K562 (cell line): ENCODE measurements around the gene SIRPB2. TPM values are rescaled to one million over a fixed set of nuclear protein-coding genes. Genes with fewer than 3 reads are reported as not detected.

Source experiments
- ATF7 ChIP-seq: fragments of 450-650 bp; IDR thresholded peaks from 2 replicates; pipeline ENCODE4 v1.7.1; 2014; ENCODE audit warnings: mild to moderate bottlenecking, moderate library complexity
- FOSL1 ChIP-seq: fragments of 200-800 bp; sonication (Bioruptor generic); conservative IDR thresholded peaks from 2 replicates; pipeline ENCODE4 v1.6.1; 2016; ENCODE audit warnings: missing genetic modification characterization, missing compliant biosample characterization
- MYC ChIP-seq, 2 experiments: fragments of 250-450 bp in 1 of 2; sonication (Bioruptor Pico) in 1 of 2; IDR thresholded peaks; 2 replicates each; pipeline versions ENCODE4 v1.5.1 to v1.6.1; 2012 to 2021; ENCODE audit warnings: low read depth in 2 of 2, borderline replicate concordance in 1 of 2, improper control_type of control experiment in 1 of 2, low read length in 1 of 2, mild to moderate bottlenecking in 1 of 2, moderate library complexity in 1 of 2
- NCOR1 ChIP-seq: fragments of 450-650 bp; IDR thresholded peaks from 2 replicates; pipeline ENCODE4 v1.6.1; 2016; ENCODE audit warnings: mild to moderate bottlenecking, moderate library complexity
- POLR2G ChIP-seq: fragments of 200-400 bp; formaldehyde crosslinking; IDR thresholded peaks from 2 replicates; pipeline ENCODE4 v1.6.1; 2017; ENCODE audit warnings: low read depth, mild to moderate bottlenecking, antibody characterized with exemption, low read length, moderate library complexity
- TRIM24 ChIP-seq, 2 experiments: fragments of 450-650 bp; IDR thresholded peaks; 2 replicates each; pipeline ENCODE4 v1.6.1; 2016
- U2AF2 ChIP-seq: fragments of 200-400 bp; formaldehyde crosslinking; optimal IDR thresholded peaks from 2 replicates; pipeline ENCODE3; 2017; ENCODE audit warnings: low read depth, mild to moderate bottlenecking, low read length
- ZNF584 ChIP-seq: fragments of 200-800 bp; sonication (Bioruptor generic); IDR thresholded peaks from 2 replicates; pipeline ENCODE4 v1.6.1; 2016; ENCODE audit warnings: low read depth, mild to moderate bottlenecking, missing genetic modification characterization, missing compliant biosample characterization
- polyA plus RNA-seq, 8 experiments: library from polyadenylated mRNA; depleted of rRNA in 4 of 8; stranded (reverse) in 5 of 8; unstranded in 3 of 8; fragments of >200 nt; fragmentation: Nextera tagmentation in 2 of 8; fragmentation: Illumina TruSeq in 1 of 8; extraction: Ambion mirVana in 2 of 8; extraction: Trizol in 1 of 8; gene quantifications; 2 replicates each; pipeline versions ENCODE4 v1.2.1 to v1.2.3, GENCODE V29; 2011 to 2014; ENCODE audit warnings: inconsistent platforms in 1 of 8, missing spikeins in 1 of 8
- total RNA-seq, 7 experiments: library from RNA; depleted of rRNA in 6 of 7; stranded (reverse); fragments of >200 nt in 6 of 7; fragmentation: Illumina TruSeq in 2 of 7; extraction: Trizol in 2 of 7; gene quantifications; 2 replicates each; pipeline versions ENCODE4 v1.2.1 to v1.2.3, GENCODE V29; 2011 to 2021; ENCODE audit warnings: low replicate concordance in 1 of 7
- TF ChIP-seq, protein P1 (sequence below), 2 experiments: fragments of 450-650 bp; conservative IDR thresholded peaks; 2 replicates each; pipeline ENCODE4 v1.6.1; 2017; ENCODE audit warnings: mild to moderate bottlenecking in 2 of 2, moderate library complexity in 2 of 2
- TF ChIP-seq, protein P2 (sequence below): sonication (generic); formaldehyde crosslinking; IDR thresholded peaks from 2 replicates; pipeline ENCODE4 v1.9.0; 2022; ENCODE audit warnings: mild to moderate bottlenecking, missing genetic modification reagents
- TF ChIP-seq, protein P3 (sequence below): sonication (generic); formaldehyde crosslinking; IDR thresholded peaks from 2 replicates; pipeline ENCODE4 v1.8.1; 2023; ENCODE audit warnings: mild to moderate bottlenecking, missing genetic modification reagents, moderate library complexity

Gene SIRPB2
- total and polyA plus RNA-seq, 9 of the 15 experiments (the other 6 are each of a cell fraction or from before 2014, with no cell fraction given) = 0.07 TPM; not detected in 7

DNA sequence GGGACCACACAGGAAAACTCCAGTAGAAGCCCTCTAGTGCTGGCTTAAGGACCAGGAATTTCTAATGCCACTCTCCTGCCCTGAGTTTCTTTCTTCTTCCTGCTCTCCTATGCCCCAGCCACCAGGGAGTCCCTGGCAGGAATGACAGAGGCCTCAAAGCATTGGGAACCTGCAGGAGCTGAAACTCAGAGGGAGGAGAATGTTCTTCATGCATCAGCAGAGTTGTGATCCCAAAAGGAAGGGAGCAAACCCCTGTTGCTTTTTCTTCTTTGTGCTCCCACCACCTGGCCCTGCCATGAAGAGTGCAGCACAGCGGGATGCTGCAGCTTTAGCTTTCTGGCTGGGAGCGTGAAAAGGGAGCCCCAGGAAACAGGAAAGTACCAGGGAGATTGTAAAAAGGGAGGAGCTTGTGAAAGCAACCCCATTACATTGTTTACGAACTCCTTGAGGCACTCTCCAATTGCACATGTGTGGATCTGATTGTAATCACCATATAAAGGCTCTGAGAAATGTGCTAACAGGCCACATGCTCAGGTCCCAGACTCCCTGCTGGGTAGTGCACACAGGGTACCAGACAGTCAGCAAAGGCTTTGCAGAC, 63.7 kb downstream of the SIRPB2 start (continued):
- TF ChIP-seq, protein P1, sequence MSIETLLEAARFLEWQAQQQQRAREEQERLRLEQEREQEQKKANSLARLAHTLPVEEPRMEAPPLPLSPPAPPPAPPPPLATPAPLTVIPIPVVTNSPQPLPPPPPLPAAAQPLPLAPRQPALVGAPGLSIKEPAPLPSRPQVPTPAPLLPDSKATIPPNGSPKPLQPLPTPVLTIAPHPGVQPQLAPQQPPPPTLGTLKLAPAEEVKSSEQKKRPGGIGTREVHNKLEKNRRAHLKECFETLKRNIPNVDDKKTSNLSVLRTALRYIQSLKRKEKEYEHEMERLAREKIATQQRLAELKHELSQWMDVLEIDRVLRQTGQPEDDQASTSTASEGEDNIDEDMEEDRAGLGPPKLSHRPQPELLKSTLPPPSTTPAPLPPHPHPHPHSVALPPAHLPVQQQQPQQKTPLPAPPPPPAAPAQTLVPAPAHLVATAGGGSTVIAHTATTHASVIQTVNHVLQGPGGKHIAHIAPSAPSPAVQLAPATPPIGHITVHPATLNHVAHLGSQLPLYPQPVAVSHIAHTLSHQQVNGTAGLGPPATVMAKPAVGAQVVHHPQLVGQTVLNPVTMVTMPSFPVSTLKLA (conservative IDR thresholded peaks at IDR 0.05) = 0 out of 4 replicates have a peak, but pooled peaks of 1 of the 2 experiments have one; percentile 20
- TF ChIP-seq, protein P2, sequence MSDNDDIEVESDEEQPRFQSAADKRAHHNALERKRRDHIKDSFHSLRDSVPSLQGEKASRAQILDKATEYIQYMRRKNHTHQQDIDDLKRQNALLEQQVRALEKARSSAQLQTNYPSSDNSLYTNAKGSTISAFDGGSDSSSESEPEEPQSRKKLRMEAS = 0 out of 2 replicates have a peak, but pooled peaks have one; percentile 24
- TF ChIP-seq FOSL1 (tag) (no peak), U2AF2 (no peak), NCOR1 (no peak), POLR2G (no peak), ZNF584 (CRISPR knock-in tag) (no peak), TRIM24 (IDR thresholded peaks at IDR 0.05) (no peak), ATF7 (no peak), MYC (IDR thresholded peaks at IDR 0.05; ENCODE audit: low read depth, low read length) (peak; percentile 40; the same call in 1 of the 2 replicates), MYC (CRISPR knock-in tag; IDR thresholded peaks at IDR 0.05; ENCODE audit: borderline replicate concordance, low read depth) (no peak)
- TF ChIP-seq, protein P3, sequence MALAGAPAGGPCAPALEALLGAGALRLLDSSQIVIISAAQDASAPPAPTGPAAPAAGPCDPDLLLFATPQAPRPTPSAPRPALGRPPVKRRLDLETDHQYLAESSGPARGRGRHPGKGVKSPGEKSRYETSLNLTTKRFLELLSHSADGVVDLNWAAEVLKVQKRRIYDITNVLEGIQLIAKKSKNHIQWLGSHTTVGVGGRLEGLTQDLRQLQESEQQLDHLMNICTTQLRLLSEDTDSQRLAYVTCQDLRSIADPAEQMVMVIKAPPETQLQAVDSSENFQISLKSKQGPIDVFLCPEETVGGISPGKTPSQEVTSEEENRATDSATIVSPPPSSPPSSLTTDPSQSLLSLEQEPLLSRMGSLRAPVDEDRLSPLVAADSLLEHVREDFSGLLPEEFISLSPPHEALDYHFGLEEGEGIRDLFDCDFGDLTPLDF (CRISPR knock-in tag) = no peak
